NT2/D1 (cell line): ENCODE data around the gene TOLLIP.
"Not testable (repeated sequence)": the region's sequence is repeated elsewhere in the genome, so short reads cannot be mapped to it uniquely, and the experiment has no call there.

Source experiments
- DNase-seq: peaks from one replicate; pipeline ENCODE4 v3.0.0-alpha.2; 2011; ENCODE audit warnings: low read depth, low spot score
- H3K27me3 ChIP-seq: 2 replicates; pipeline ENCODE4 v1.6.0; 2011; ENCODE audit warnings: mild to moderate bottlenecking; ENCODE audit not compliant: insufficient read length, insufficient read depth
- H3K36me3 ChIP-seq: 2 replicates; pipeline ENCODE4 v1.6.1; 2011; ENCODE audit warnings: mild to moderate bottlenecking, low read length, mixed read lengths; ENCODE audit not compliant: insufficient read depth, insufficient read length
- H3K4me1 ChIP-seq: 2 replicates; pipeline ENCODE4 v1.5.1; 2011; ENCODE audit not compliant: insufficient read depth, insufficient read length
- H3K4me3 ChIP-seq: 2 replicates; pipeline ENCODE4 v1.5.1; 2011; ENCODE audit warnings: low read depth; ENCODE audit not compliant: insufficient read length
- H3K9ac ChIP-seq: 2 replicates; pipeline ENCODE4 v1.6.0; 2011; ENCODE audit warnings: low read depth; ENCODE audit not compliant: insufficient read length
- H3K9me3 ChIP-seq: 2 replicates; pipeline ENCODE4 v1.5.1; 2011; ENCODE audit warnings: mild to moderate bottlenecking, low read length; ENCODE audit not compliant: insufficient read depth
- SUZ12 ChIP-seq: IDR thresholded peaks from 2 replicates; pipeline ENCODE4 v1.6.1; 2011; ENCODE audit not compliant: insufficient read length, insufficient read depth; ENCODE audit errors: extremely low read depth
- YY1 ChIP-seq: IDR thresholded peaks from 2 replicates; pipeline ENCODE4 v1.6.1; 2011; ENCODE audit not compliant: insufficient read length, insufficient read depth
- ZNF274 ChIP-seq: IDR thresholded peaks from 2 replicates; pipeline ENCODE4 v1.6.1; 2011; ENCODE audit warnings: mild to moderate bottlenecking, low read depth, low read length

TOLLIP gene

GRCh38 chr11:1346669-1347390 is 37.4 kb upstream of the TOLLIP start:
- DNase-seq: no peak
- TF ChIP-seq ZNF274 (no peak), SUZ12 (no peak), YY1 (no peak)
- Histone ChIP-seq H3K36me3 (no peaks in the 10 kb centered on the region), H3K9me3 (no peaks in the 10 kb centered on the region), H3K4me1 (peaks cover 8% of the 10 kb centered on the region), H3K27me3 (no peaks in the 10 kb centered on the region), H3K9ac (no peak overlapping the region), H3K4me3 (no peak overlapping the region)

- Histone ChIP-seq H3K9ac (no peak overlapping the region), H3K4me3 (no peak overlapping the region), H3K9me3 (no peaks in the 10 kb centered on the region), H3K4me1 (peaks cover 8% of the 10 kb centered on the region), H3K36me3 (no peaks in the 10 kb centered on the region), H3K27me3 (no peaks in the 10 kb centered on the region)
- no peak for DNase-seq
- TF ChIP-seq ZNF274 (no peak), SUZ12 (no peak), YY1 (no peak)
These were observed 36.5 kb upstream of the TOLLIP start for GRCh38 chr11:1345737-1346513.

GRCh38 chr11:1344056-1344635 is 34.7 kb upstream of the TOLLIP start:
- Histone ChIP-seq H3K4me1 (peaks cover 4% of the 10 kb centered on the region), H3K9ac (no peak overlapping the region), H3K9me3 (no peaks in the 10 kb centered on the region), H3K36me3 (no peaks in the 10 kb centered on the region), H3K4me3 (no peak overlapping the region), H3K27me3 (no peaks in the 10 kb centered on the region)
- DNase-seq: no peak
- TF ChIP-seq SUZ12: no peak
- no peak for TF ChIP-seq YY1
- TF ChIP-seq ZNF274: no peak

- H3K4me1 ChIP-seq: peaks cover 2% of the 10 kb centered on the region
- H3K27me3 ChIP-seq: peaks cover 3% of the 10 kb centered on the region
- no peaks in the 10 kb centered on the region for H3K36me3 ChIP-seq
- TF ChIP-seq YY1 (no peak), SUZ12 (no peak), ZNF274 (no peak)
- no peak overlapping the region for H3K9ac ChIP-seq
- H3K4me3 ChIP-seq: no peak overlapping the region
- H3K9me3 ChIP-seq: no peaks in the 10 kb centered on the region
- DNase-seq: no peak
These were observed 34.1 kb upstream of the TOLLIP start for GRCh38 chr11:1343391-1344055.

- no peaks in the 10 kb centered on the region for H3K36me3 ChIP-seq
- H3K9ac ChIP-seq: no peak overlapping the region
- no peak overlapping the region for H3K4me3 ChIP-seq
- TF ChIP-seq ZNF274 (no peak), YY1 (no peak), SUZ12 (no peak)
- no peaks in the 10 kb centered on the region for H3K4me1 ChIP-seq
- peaks cover 8% of the 10 kb centered on the region for H3K27me3 ChIP-seq
- no peak for DNase-seq
- no peaks in the 10 kb centered on the region for H3K9me3 ChIP-seq
These were observed 33.5 kb upstream of the TOLLIP start for GRCh38 chr11:1342946-1343345.

- no peak overlapping the region for H3K4me3 ChIP-seq
- no peak for TF ChIP-seq ZNF274
- TF ChIP-seq SUZ12: no peak
- TF ChIP-seq YY1: no peak
- no peaks in the 10 kb centered on the region for H3K36me3 ChIP-seq
- no peaks in the 10 kb centered on the region; the same call in 1 of the 2 replicates for H3K9me3 ChIP-seq
- H3K27me3 ChIP-seq: peaks cover 17% of the 10 kb centered on the region
- no peak for DNase-seq
- H3K4me1 ChIP-seq: no peaks in the 10 kb centered on the region
- no peak overlapping the region for H3K9ac ChIP-seq
These were observed 32.6 kb upstream of the TOLLIP start for GRCh38 chr11:1341928-1342524.

- not testable (repeated sequence) for DNase-seq, H3K4me1 ChIP-seq, H3K9me3 ChIP-seq
These were observed 31.8 kb upstream of the TOLLIP start for GRCh38 chr11:1341226-1341625.

More at GRCh38 chr11:1341226-1341625, 31.8 kb upstream of the TOLLIP start:
- H3K36me3 ChIP-seq, H3K9ac ChIP-seq, H3K4me3 ChIP-seq: not testable (repeated sequence)
- peaks cover 21% of the 10 kb centered on the region for H3K27me3 ChIP-seq
